GM19463 (cell line): ENCODE results near the gene OR8J1.
"Not testable (repeated sequence)": the region's sequence is repeated elsewhere in the genome, so short reads cannot be mapped to it uniquely, and the experiment has no call there.

Experiments
- ATAC-seq: cut with Tn5 transposase; IDR thresholded peaks from one replicate; pipeline ENCODE4 v1.9.1; 2021; ENCODE audit warnings: mild to moderate bottlenecking, moderate library complexity; ENCODE audit not compliant: unreplicated experiment

The OR8J1 gene, protein sequence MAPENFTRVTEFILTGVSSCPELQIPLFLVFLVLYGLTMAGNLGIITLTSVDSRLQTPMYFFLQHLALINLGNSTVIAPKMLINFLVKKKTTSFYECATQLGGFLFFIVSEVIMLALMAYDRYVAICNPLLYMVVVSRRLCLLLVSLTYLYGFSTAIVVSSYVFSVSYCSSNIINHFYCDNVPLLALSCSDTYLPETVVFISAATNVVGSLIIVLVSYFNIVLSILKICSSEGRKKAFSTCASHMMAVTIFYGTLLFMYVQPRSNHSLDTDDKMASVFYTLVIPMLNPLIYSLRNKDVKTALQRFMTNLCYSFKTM

DNA sequence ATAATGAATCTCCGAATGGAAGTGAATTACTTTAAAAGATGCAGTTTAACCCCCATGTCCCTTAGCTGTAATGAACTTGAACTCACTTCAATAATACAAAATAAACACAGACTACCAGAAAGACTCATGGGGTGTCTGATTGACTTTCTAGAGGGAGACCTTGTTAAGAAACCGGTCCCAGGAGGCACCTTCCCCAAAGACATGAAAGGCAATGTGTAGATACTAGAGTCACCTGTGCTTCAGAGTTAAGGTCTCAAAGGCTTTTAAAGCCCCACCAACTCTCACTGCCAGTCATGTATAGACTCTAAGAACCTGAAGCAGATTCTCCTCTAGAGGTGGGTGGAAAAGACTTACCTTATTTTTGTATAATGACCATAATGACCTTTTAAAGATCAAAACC, at the start of gene OR8J1:
Gene OR8J1, plus strand, starts transcription at position 301 of the 400 bp plus-strand sequence. CDS start 5,956 bp downstream, outside the sequence.
- no peak for ATAC-seq

DNA sequence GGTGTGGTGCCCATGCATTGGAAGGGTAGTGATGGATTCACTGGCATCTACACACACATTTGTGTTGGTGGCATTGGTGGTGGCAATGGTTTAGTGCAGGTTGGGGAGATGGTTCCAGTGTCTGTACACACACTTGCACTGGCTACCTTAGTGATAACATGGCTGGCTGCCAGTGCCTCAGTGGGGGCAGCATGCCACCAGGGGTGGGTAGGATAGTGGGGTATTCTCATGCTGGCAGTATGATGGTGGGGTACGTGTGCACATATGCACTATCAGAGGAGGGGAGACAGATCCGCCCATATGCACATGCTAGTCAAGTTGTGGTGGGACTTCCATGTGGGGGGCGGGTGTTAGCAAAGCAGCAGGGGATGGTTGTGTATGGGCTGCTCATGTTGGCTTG, 46.3 kb upstream of the OR8J1 start:
- ATAC-seq: no peak

DNA sequence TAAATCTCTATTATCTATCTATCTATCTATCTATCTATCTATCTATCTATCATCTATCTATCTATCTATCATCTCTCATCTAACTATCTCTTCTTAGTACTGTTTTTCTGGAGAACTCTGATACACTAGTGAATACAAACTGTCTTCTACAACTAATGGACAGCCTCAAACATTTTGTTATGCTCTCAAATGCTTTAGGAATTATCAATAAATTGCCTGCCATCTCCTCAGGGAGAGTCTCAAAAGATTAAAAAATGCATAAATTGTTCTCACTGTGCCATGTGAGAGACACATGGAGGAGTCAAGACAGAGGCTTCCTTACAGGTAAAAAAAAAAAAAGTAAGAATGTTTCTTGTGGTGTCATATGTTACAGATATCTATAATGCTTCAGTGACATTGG, 39.2 kb upstream of the OR8J1 start, which contains the start of gene OR8K3:
Gene OR8K3, plus strand, starts transcription at position 301 of the 400 bp plus-strand sequence. CDS start 3,163 bp downstream, outside the sequence.
- ATAC-seq: no peak

DNA sequence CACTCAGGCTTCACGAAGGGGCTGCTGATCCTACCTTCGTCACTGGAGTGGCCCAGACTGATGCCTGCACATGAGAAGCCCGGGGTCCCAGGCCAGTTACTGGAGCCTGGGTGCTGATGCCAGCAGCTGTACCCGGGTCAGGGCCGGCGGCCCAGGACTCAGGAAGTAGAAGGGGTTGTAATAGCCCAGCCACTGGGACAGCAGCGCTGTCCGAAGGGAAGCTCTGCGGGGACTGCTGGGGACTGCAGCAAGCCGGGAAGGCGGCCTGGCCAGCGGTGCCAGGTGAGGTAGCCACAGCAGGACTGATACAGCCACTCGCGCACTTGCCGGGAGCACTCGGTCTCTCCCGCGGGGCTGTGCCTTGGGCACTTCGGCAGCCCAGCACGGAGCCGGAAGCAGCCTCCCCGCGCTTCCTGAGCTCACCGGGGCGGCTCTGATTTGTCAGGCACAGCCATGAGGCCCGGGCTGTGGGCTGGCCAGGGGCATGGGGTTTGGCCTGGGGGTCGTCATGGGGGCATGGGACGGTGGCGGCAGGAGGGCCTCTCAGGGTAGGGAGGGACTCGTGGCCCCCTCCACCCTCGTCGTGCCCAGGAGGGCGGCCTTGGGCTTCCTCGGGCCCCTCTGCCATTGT, 22.1 kb upstream of the OR8J1 start:
- no peak for ATAC-seq

DNA sequence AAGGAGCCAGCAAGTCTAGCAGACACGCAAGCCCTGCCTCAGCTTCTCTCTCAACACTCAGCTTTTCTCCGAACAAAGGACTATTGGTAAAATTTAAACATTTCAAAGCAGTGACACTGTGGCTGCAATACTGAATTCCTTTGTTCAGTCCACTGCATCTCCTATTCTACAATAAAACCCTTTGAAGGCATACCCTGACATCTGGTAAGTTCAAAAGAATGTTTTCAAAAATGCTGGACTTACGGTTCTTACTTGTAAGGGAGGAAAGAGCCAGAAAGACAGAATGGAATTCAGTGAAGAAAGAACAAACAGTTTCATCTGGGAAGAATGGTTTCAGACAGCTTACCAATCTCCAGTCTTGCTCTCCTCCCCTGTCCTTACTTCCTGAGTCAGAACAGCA, 20.9 kb upstream of the OR8J1 start:
- ATAC-seq: no peak

DNA sequence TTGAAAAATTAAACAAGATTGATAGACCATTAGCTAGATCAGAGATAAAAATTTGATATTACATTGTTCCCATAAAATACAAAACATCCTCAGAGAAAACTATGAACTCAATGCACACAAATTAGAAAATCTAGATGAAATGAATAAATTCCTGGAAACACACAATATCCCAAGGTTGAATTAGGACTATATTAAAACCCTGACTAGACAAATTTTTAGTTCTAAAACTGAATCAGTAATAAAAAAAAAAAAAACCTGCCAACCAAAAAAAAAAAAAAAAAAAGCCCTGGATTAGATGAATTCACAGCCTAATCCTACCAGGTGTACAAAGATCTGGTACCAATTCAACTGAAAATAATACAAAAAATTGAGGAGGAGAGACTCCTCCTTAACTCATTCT, 13.8 kb upstream of the OR8J1 start:
- ATAC-seq: no peak

DNA sequence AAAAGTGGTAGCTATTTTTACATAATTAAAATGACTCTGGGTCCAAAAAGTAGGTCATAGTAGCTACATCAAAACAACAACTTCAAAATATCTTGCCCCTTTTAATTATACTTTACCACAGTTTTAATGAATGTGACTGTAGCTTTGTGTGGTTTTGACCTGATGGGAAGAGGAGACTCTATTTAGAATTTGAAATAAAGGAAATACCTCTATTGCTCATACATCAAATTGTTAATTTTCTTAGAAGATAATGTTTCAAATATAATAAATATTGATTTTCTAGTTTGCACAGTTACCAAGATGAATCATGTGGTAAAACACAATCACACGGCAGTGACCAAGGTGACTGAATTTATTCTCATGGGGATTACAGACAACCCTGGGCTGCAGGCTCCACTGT, 8.4 kb upstream of the OR8J1 start, which contains the start of gene OR8K1:
Gene OR8K1, plus strand, starts transcription at position 301 of the 400 bp plus-strand sequence. Its CDS starts 0 bp downstream, at position 301.
- ATAC-seq: no peak

DNA sequence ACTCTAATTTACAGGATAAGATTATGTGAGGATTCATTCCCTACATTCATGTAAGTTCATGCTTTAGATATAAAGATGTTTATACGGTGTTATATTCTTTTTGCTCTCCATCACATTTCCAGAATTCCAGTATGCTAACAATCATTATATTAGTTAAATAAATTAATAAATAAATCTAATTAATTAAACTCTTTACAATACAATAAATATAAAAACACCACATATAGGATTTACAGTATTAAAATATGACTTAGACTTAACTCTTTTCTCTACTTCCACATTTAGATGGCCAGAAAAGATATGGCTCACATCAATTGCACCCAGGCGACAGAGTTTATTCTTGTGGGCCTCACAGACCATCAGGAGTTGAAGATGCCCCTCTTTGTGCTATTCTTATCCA, 21.2 kb downstream of the OR8J1 start, which contains the start of gene OR8U1:
Gene OR8U1, plus strand, starts transcription at position 301 of the 400 bp plus-strand sequence. Its CDS starts 0 bp downstream, at position 301.
- ATAC-seq: no peak

DNA sequence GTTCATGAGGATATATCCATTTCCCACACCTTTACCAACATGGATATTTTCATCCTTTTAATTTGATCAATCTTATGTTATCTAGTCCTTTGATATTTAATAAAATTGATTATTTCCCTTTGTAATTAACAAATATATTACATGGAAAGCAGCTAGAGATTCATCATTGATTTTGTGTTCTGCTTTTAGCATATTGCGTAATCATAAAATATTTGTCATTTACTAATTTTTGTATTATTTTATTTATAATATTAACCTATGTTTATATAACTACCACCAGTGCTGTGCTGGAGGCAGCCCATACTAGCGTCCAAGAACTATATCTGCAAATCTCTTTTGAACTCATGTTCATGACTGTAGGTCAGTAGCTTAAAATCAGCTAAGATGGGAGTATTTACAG, 26.0 kb downstream of the OR8J1 start:
- no peak for ATAC-seq

DNA sequence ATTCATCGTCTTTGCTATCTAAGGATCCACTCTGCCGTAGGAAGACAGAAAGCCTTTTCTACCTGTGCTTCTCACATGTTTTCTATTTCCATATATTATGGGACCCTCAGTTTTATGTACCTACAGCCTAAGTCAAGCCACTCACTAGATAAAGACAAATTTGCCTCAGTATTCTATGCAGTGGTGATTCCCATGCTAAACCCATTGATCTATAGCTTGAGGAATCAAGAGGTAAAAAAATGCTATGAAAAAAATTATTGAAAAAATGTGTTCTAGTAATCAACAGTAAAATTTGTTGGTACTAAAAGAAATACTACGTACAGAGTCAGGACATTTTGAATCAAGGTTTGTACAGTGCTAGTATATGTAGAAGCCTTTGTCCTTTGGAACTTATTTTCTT, 40.3 kb downstream of the OR8J1 start:
- no peak for ATAC-seq

DNA sequence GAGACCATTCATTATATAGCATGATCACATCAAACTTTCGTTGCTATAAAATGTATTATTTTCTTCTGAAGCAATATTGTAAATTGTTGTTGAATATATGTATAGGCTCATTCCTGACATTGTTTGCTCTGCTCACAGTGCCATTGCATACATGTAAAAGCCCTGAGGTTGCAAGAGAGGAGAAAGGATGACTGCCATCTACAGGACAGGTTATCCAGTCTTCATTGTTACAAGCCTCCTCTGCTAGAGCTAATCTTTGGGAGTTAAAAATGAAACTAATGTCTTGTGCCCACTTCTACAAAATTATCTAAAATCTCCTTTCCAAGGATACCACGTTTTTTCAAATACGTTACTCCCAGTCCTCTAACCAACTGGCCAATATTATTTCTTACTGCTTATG, 42.0 kb downstream of the OR8J1 start:
- no peak for ATAC-seq

DNA sequence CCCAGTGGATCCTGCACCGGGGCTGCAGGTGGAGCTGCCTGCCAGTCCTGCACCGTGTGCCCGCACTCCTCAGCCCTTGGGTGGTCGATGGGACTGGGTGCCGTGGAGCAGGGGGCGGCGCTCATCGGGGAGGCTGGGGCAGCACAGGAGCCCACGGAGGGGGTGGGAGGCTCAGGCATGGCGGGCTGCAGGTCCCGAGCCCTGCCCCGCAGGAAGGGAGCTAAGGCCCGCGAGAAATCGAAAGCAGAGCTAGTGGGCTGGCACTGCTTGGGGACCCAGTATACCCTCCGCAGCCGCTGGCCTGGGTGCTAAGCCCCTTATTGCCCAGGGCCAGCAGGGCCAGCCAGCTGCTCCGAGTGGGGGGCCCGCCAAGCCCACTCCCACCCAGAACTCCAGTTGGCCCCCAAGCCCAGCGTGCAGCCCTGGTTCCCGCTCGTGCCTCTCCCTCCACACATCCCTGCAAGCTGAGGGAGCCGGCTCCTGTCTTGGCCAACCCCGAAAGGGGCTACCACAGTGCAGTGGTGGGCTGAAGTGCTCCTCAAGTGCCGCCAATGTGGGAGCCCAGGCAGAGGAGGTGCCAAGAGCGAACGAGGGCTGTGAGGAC, 47.9 kb downstream of the OR8J1 start:
- ATAC-seq: not testable (repeated sequence)

DNA sequence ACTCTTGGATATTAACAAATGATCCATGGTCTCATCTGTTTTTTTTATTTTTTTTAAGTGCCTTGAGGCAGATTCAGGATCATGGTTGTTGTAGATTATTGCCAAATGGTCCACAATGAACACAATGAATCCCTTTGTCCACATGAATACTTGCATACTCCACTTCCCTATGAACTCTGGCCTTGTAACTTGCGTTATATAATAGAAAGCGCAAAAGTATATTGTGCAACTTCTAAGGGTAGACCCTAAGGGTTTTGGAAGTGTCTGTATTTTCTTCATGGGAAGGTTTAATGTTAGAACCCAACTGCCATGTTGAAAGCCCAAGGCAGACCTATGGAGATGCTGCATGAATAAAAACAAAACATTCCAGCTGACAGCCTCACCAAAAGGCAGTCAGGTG, 50.3 kb downstream of the OR8J1 start:
- no peak for ATAC-seq

DNA sequence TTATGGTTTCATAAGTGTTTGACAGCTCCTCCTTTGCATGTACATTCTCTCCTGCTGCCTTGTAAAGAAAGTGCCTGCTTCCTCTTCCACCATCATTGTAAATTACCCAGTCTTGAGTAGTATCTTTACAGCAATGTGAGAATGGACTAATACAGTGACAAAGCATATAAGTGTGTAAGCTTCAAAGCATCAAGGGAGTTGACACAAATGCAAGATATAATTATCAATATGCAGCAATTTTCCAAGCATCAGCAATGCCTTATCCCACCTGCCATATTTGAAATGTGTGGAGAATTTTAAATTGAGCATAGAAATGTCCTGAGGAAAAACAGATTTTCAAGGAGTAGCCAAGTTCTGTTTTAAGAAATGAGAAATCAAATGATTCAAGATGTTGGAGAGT, 56.7 kb downstream of the OR8J1 start:
- no peak for ATAC-seq
